PC-3 (cell line): ENCODE results near the gene ARID4A. TPM values are rescaled to one million over a fixed set of nuclear protein-coding genes. Genes with fewer than 3 reads are reported as not detected.
A peak's percentile ranks its signal among the peaks of the same experiment; 100 is the strongest.

Source experiments
- ATAC-seq: fragments of 200-7000 bp; cut with Tn5 transposase; 2 replicates; pipeline ENCODE4 v1.9.1; 2020; ENCODE audit warnings: mild to moderate bottlenecking, moderate library complexity
- BruUV-seq: library from RNA; stranded (reverse); fragments of 400-500 nt; replicated peaks from 2 replicates; lab custom pipeline; 2021; lab: Mats Ljungman, UMichigan
- CTCF ChIA-PET: fragments of 300-600 bp; sonication (Branson Sonifier 250); formaldehyde crosslinking; loops from one replicate; lab custom pipeline; 2022; ENCODE audit warnings: antibody characterized with exemption; lab: Charles Lee
- POLR2A ChIA-PET: fragments of 300-600 bp; sonication (Branson Sonifier 250); formaldehyde crosslinking; loops from one replicate; lab custom pipeline; 2022; ENCODE audit warnings: antibody characterized with exemption; ENCODE audit not compliant: unreplicated experiment; lab: Charles Lee
- DNase-seq: peaks from one replicate; pipeline ENCODE4 v3.0.0-alpha.2; 2015
- H2AFZ ChIP-seq: fragments of 300-600 bp; sonication (generic); 2 replicates; pipeline ENCODE4 v1.6.0; 2016; ENCODE audit warnings: antibody characterized with exemption, low read length
- H3F3A ChIP-seq: fragments of 300-600 bp; sonication (generic); one replicate; pipeline ENCODE4 v1.6.0; 2017; ENCODE audit warnings: antibody characterized with exemption, low read length, control low read depth, mild to moderate bottlenecking; ENCODE audit not compliant: unreplicated experiment
- H3K27ac ChIP-seq: fragments of 300-600 bp; sonication (generic); 2 replicates; pipeline ENCODE4 v1.5.1; 2016; ENCODE audit warnings: mild to moderate bottlenecking, low read length
- H3K27me3 ChIP-seq: fragments of 300-600 bp; sonication (generic); 2 replicates; pipeline ENCODE4 v1.6.1; 2016; ENCODE audit warnings: low read length, mixed read lengths
- H3K36me3 ChIP-seq: fragments of 300-600 bp; sonication (generic); 2 replicates; pipeline ENCODE4 v1.6.1; 2016; ENCODE audit warnings: low read depth, mixed run types, low read length, mixed read lengths
- H3K4me1 ChIP-seq: fragments of 300-600 bp; sonication (generic); 2 replicates; pipeline ENCODE4 v1.5.1; 2016; ENCODE audit warnings: low read length; ENCODE audit not compliant: insufficient read depth
- H3K4me2 ChIP-seq: fragments of 300-600 bp; sonication (generic); 2 replicates; pipeline ENCODE4 v1.6.0; 2016; ENCODE audit warnings: low read length
- H3K4me3 ChIP-seq: fragments of 300-600 bp; sonication (generic); 2 replicates; pipeline ENCODE4 v1.5.1; 2016; ENCODE audit warnings: mild to moderate bottlenecking, low read length, mixed read lengths
- H3K79me2 ChIP-seq: fragments of 300-600 bp; sonication (generic); 2 replicates; pipeline ENCODE4 v1.6.1; 2017; ENCODE audit warnings: low read length, mixed read lengths
- H3K9ac ChIP-seq: fragments of 300-600 bp; sonication (generic); 2 replicates; pipeline ENCODE4 v1.6.0; 2016; ENCODE audit warnings: mild to moderate bottlenecking, low read length
- H3K9me2 ChIP-seq: fragments of 300-600 bp; sonication (generic); replicated peaks from 2 replicates; pipeline ENCODE4 v1.6.1; 2016; ENCODE audit warnings: mixed run types, low read length, mixed read lengths
- H3K9me3 ChIP-seq: fragments of 300-600 bp; sonication (generic); 2 replicates; pipeline ENCODE4 v1.6.1; 2016; ENCODE audit warnings: low read length, mixed read lengths
- H4K20me1 ChIP-seq: fragments of 300-600 bp; sonication (generic); 2 replicates; pipeline ENCODE4 v1.6.1; 2016; ENCODE audit warnings: low read length, mixed read lengths
- CTCF ChIP-seq: fragments of 300-600 bp; sonication (generic); conservative IDR thresholded peaks from 2 replicates; pipeline ENCODE4 v1.5.1; 2017; ENCODE audit warnings: antibody characterized with exemption, low read depth, mild to moderate bottlenecking, low read length
- EZH2 ChIP-seq: fragments of 300-600 bp; sonication (generic); IDR thresholded peaks from one replicate; pipeline ENCODE4 v1.6.1; 2017; ENCODE audit warnings: antibody characterized with exemption, mild to moderate bottlenecking, low read length; ENCODE audit not compliant: unreplicated experiment
- EZH2phosphoT487 ChIP-seq: fragments of 300-600 bp; sonication (generic); IDR thresholded peaks from 2 replicates; pipeline ENCODE4 v1.6.1; 2018; ENCODE audit warnings: mild to moderate bottlenecking, antibody characterized with exemption, low read length, borderline replicate concordance
- intact Hi-C: fragments of 100-400 bp; cut with micrococcal nuclease; formaldehyde crosslinking; loops from 2 replicates; pipeline ENCODE4 v1.9.0; 2023
- total RNA-seq: library from RNA; depleted of rRNA; stranded (reverse); fragments of >200 nt; gene quantifications from 2 replicates; pipeline ENCODE4 v1.2.3, GENCODE V29; 2014

Gene ARID4A
- total RNA-seq, 1 experiment from 2014 or later = 7.3 TPM

GRCh38 chr14:58275527-58276190, 22.7 kb upstream of the ARID4A start:
- Histone ChIP-seq H3K9me2 (no peaks in the 10 kb centered on the region), H2AFZ (no peak overlapping the region), H3K9ac (no peak overlapping the region), H3K4me1 (no peaks in the 10 kb centered on the region), H3K4me2 (no peak overlapping the region), H3K9me3 (no peaks in the 10 kb centered on the region), H3K79me2 (peaks cover 89% of the 10 kb centered on the region), H3K4me3 (no peak overlapping the region), H3K27ac (no peak overlapping the region), H4K20me1 (peaks cover 51% of the 10 kb centered on the region), H3K36me3 (peaks cover 80% of the 10 kb centered on the region), H3K27me3 (no peaks in the 10 kb centered on the region), H3F3A (peaks cover 17% of the 10 kb centered on the region)
- BruUV-seq = TSS peak; percentile 2
- DNase-seq (no peak), ATAC-seq (no peak)
- POLR2A ChIA-PET = interaction anchor here (0.6 kb wide), 1 partner anchor 33 kb away, joined by 4 read pairs; no protein-coding TSS in a partner anchor
- intact Hi-C loops = no loop called here
- no peak for TF ChIP-seq CTCF
- no peak for TF ChIP-seq EZH2
- TF ChIP-seq EZH2phosphoT487 = no peak
- CTCF ChIA-PET = no interaction called here

GRCh38 chr14:58276208-58276607, 22.1 kb upstream of the ARID4A start:
- intact Hi-C loops = no loop called here
- Histone ChIP-seq H3K4me1 (no peaks in the 10 kb centered on the region), H3K9me2 (no peaks in the 10 kb centered on the region), H3K4me3 (no peak overlapping the region), H4K20me1 (peaks cover 57% of the 10 kb centered on the region), H3K4me2 (no peak overlapping the region), H3K9ac (no peak overlapping the region), H2AFZ (no peak overlapping the region), H3K27ac (no peak overlapping the region), H3K27me3 (no peaks in the 10 kb centered on the region), H3K36me3 (peaks cover 81% of the 10 kb centered on the region), H3F3A (peaks cover 12% of the 10 kb centered on the region), H3K79me2 (peaks cover 91% of the 10 kb centered on the region), H3K9me3 (no peaks in the 10 kb centered on the region)
- POLR2A ChIA-PET = no interaction called here
- no TSS peak for BruUV-seq
- CTCF ChIA-PET = no interaction called here
- ATAC-seq (peak; percentile 57), DNase-seq (no peak)
- TF ChIP-seq CTCF = no peak
- no peak for TF ChIP-seq EZH2phosphoT487
- TF ChIP-seq EZH2 = no peak

- no peaks in the 10 kb centered on the region for H3K9me3 ChIP-seq
- ATAC-seq (no peak), DNase-seq (no peak)
- H2AFZ ChIP-seq = no peak overlapping the region
- no peaks in the 10 kb centered on the region for H3K4me1 ChIP-seq
- TF ChIP-seq CTCF = no peak
- no peak for TF ChIP-seq EZH2
- TF ChIP-seq EZH2phosphoT487 = no peak
- no peaks in the 10 kb centered on the region for H3K9me2 ChIP-seq
- no TSS peak for BruUV-seq
- no peaks in the 10 kb centered on the region for H3K27me3 ChIP-seq
- no peak overlapping the region for H3K4me3 ChIP-seq
- H4K20me1 ChIP-seq = peaks cover 58% of the 10 kb centered on the region
- ChIA-PET POLR2A (no interaction called here), CTCF (no interaction called here)
- no peak overlapping the region for H3K4me2 ChIP-seq
- peaks cover 81% of the 10 kb centered on the region for H3K36me3 ChIP-seq
- H3K79me2 ChIP-seq = peaks cover 96% of the 10 kb centered on the region
- peaks cover 7% of the 10 kb centered on the region for H3F3A ChIP-seq
- intact Hi-C loops = no loop called here
- H3K9ac ChIP-seq = no peak overlapping the region
- H3K27ac ChIP-seq = no peak overlapping the region
These were observed 20.2 kb upstream of the ARID4A start for GRCh38 chr14:58278177-58278576.
